ENCODE data around the gene MED12L.

- TF ChIP-seq CTCF (conservative IDR thresholded peaks at IDR 0.05; ENCODE audit: low read length), result no peak
- no peak for TF ChIP-seq EZH2phosphoT487 (IDR thresholded peaks at IDR 0.05; ENCODE audit: borderline replicate concordance)
Measured at GRCh38 chr3:151121016-151121415, 35.6 kb downstream of the MED12L start.

Measured in Loucy (cell line).